Liver (tissue), 9 donors: ENCODE measurements around the gene YPEL4. TPM values are rescaled to one million over a fixed set of nuclear protein-coding genes. Genes with fewer than 3 reads are reported as not detected.

Source experiments
- DNase-seq: peaks from one replicate; pipeline ENCODE4 v3.0.0-alpha.2; 2017; ENCODE audit warnings: low spot score
- H3K27ac ChIP-seq, 2 donors: one replicate each; pipeline ENCODE4 v1.7.0; 2013; ENCODE audit warnings: inconsistent platforms in 2 of 2, low read length in 2 of 2, control low read depth in 1 of 2, low read depth in 1 of 2, mild to moderate bottlenecking in 1 of 2
- H3K27me3 ChIP-seq, 4 donors: one replicate each; pipeline versions ENCODE4 v1.6.1 to v1.7.0; 2013; ENCODE audit warnings: low read length in 3 of 4, inconsistent platforms in 1 of 4, mild to moderate bottlenecking in 1 of 4, moderate library complexity in 1 of 4; ENCODE audit not compliant: control insufficient read depth in 4 of 4, insufficient read depth in 4 of 4
- H3K36me3 ChIP-seq, 4 donors: one replicate each; pipeline versions ENCODE4 v1.6.1 to v1.7.0; 2013; ENCODE audit warnings: low read length in 3 of 4, mild to moderate bottlenecking in 3 of 4, low read depth in 1 of 4, moderate library complexity in 1 of 4; ENCODE audit not compliant: control insufficient read depth in 4 of 4, insufficient read depth in 3 of 4
- H3K4me1 ChIP-seq, 4 donors: one replicate each; pipeline versions ENCODE4 v1.6.1 to v1.7.0; 2013; ENCODE audit warnings: low read length in 3 of 4, mild to moderate bottlenecking in 3 of 4, moderate library complexity in 1 of 4; ENCODE audit not compliant: control insufficient read depth in 4 of 4, insufficient read depth in 4 of 4
- H3K4me3 ChIP-seq, 3 donors: one replicate each; pipeline versions ENCODE4 v1.6.1 to v1.7.0; 2013; ENCODE audit warnings: low read length in 3 of 3, control low read depth in 1 of 3, low read depth in 1 of 3, mild to moderate bottlenecking in 1 of 3
- H3K9ac ChIP-seq, 2 donors: one replicate each; pipeline ENCODE4 v1.7.0; 2013; ENCODE audit warnings: low read length in 2 of 2, mild to moderate bottlenecking in 2 of 2, moderate library complexity in 2 of 2, control low read depth in 1 of 2, low read depth in 1 of 2
- H3K9me3 ChIP-seq, 4 donors: one replicate each; pipeline versions ENCODE4 v1.6.1 to v1.7.0; 2013; ENCODE audit warnings: low read length in 3 of 4; ENCODE audit not compliant: control insufficient read depth in 4 of 4
- ATF3 ChIP-seq: IDR thresholded peaks from 2 replicates; pipeline ENCODE4 v1.6.1; 2016; ENCODE audit warnings: antibody characterized with exemption
- EGR1 ChIP-seq, 2 donors: IDR thresholded peaks; 2 replicates each; pipeline ENCODE4 v1.6.1; 2016 to 2018; ENCODE audit warnings: antibody characterized with exemption in 2 of 2, low read depth in 2 of 2
- FOXA1 ChIP-seq: IDR thresholded peaks from 2 replicates; pipeline ENCODE4 v1.6.1; 2016; ENCODE audit warnings: antibody characterized with exemption
- FOXA2 ChIP-seq: IDR thresholded peaks from 2 replicates; pipeline ENCODE4 v1.6.1; 2016; ENCODE audit warnings: antibody characterized with exemption
- GABPA ChIP-seq, 2 donors: IDR thresholded peaks in 1 of 2; conservative IDR thresholded peaks in 1 of 2; 2 replicates each; pipeline ENCODE4 v1.6.1; 2016; ENCODE audit warnings: antibody characterized with exemption in 2 of 2, mild to moderate bottlenecking in 1 of 2, moderate library complexity in 1 of 2
- HNF4A ChIP-seq, 2 donors: conservative IDR thresholded peaks; 2 replicates each; pipeline ENCODE4 v1.6.1; 2016; ENCODE audit warnings: antibody characterized with exemption in 2 of 2, mild to moderate bottlenecking in 2 of 2
- HNF4G ChIP-seq: IDR thresholded peaks from 2 replicates; pipeline ENCODE4 v1.6.1; 2016; ENCODE audit warnings: antibody characterized with exemption
- NR2F2 ChIP-seq: IDR thresholded peaks from 2 replicates; pipeline ENCODE4 v1.6.1; 2016; ENCODE audit warnings: antibody characterized with exemption
- RAD21 ChIP-seq, 2 donors: IDR thresholded peaks; 2 replicates each; pipeline ENCODE4 v1.6.1; 2016; ENCODE audit warnings: antibody characterized with exemption in 2 of 2, mild to moderate bottlenecking in 2 of 2
- REST ChIP-seq: IDR thresholded peaks from 2 replicates; pipeline ENCODE4 v1.6.1; 2016; ENCODE audit warnings: antibody characterized with exemption, mild to moderate bottlenecking
- RXRA ChIP-seq, 2 donors: IDR thresholded peaks; 2 replicates each; pipeline ENCODE4 v1.6.1; 2017 to 2018; ENCODE audit warnings: antibody characterized with exemption in 2 of 2, mild to moderate bottlenecking in 1 of 2
- SP1 ChIP-seq: IDR thresholded peaks from 2 replicates; pipeline ENCODE4 v1.6.1; 2018; ENCODE audit warnings: antibody characterized with exemption, mild to moderate bottlenecking
- TAF1 ChIP-seq: conservative IDR thresholded peaks from 2 replicates; pipeline ENCODE4 v1.6.1; 2016; ENCODE audit warnings: antibody characterized with exemption, mild to moderate bottlenecking
- ZBTB33 ChIP-seq: IDR thresholded peaks from 2 replicates; pipeline ENCODE4 v1.6.1; 2016; ENCODE audit warnings: antibody characterized with exemption
- WGBS: extraction: QIAGEN DNeasy Blood & Tissue Kit; methylation state at CpG from one replicate; pipeline ENCODE4 v1.1.7; 2013; 5-methylcytosine and 5-hydroxymethylcytosine counted together
- polyA plus RNA-seq, 2 donors: library from polyadenylated mRNA; stranded (reverse) in 1 of 2; unstranded in 1 of 2; fragments of 200-250 nt in 1 of 2; fragments of >200 nt in 1 of 2; fragmentation: Nextera tagmentation in 1 of 2; extraction: Ambion mirVana in 1 of 2; gene quantifications; one replicate each; pipeline versions ENCODE4 v1.2.1 to v1.2.3, GENCODE V29; 2013 to 2015
- total RNA-seq, 2 donors: library from RNA; depleted of rRNA; stranded (reverse); fragments of >200 nt; gene quantifications; one replicate each; pipeline ENCODE4 v1.2.3, GENCODE V29; 2014
- donor health status: healthy.
- donor health status: healthy.
- donor health status: healthy.
- donor health status: healthy.
- donor health status: healthy.

The YPEL4 gene
- total and polyA plus RNA-seq, 4 donors = 0.08 to 19.9 (median 0.22) TPM

GRCh38 chr11:57650739-57651090, 1.0 kb upstream of the YPEL4 start:
- no peak for DNase-seq
- 73% methylated on average over 5 of the region's 5 CpGs for WGBS
- peaks cover 0 to 9% (median 1%) of the 10 kb centered on the region in 4 donors for H3K4me1 ChIP-seq
- TF ChIP-seq RXRA (IDR thresholded peaks at IDR 0.05) (no peak), ZBTB33 (no peak), GABPA (IDR thresholded peaks at IDR 0.05 in 1 of 2, conservative IDR thresholded peaks at IDR 0.05 in 1 of 2) (no peak), HNF4G (no peak), SP1 (no peak), NR2F2 (no peak), EGR1 (IDR thresholded peaks at IDR 0.05; ENCODE audit: low read depth in 2 of 2) (no peak), ATF3 (no peak), RAD21 (IDR thresholded peaks at IDR 0.05) (no peak), HNF4A (conservative IDR thresholded peaks at IDR 0.05) (no peak), TAF1 (no peak), FOXA2 (no peak), FOXA1 (no peak), REST (no peak)
- no peak overlapping the region for H3K27ac ChIP-seq
- no peak overlapping the region for H3K4me3 ChIP-seq
- H3K9ac ChIP-seq = no peak overlapping the region
- H3K36me3 ChIP-seq = no peaks in the 10 kb centered on the region
- peaks cover 0 to 7% (median 1%) of the 10 kb centered on the region in 4 donors for H3K27me3 ChIP-seq
- no peaks in the 10 kb centered on the region for H3K9me3 ChIP-seq

- DNase-seq = peak; percentile 62
- Histone ChIP-seq H3K4me3 (peak overlapping the region in 1 of 3 donors; percentile 22), H3K36me3 (no peaks in the 10 kb centered on the region), H3K9ac (no peak overlapping the region), H3K27me3 (peaks cover 0 to 7% (median 1%) of the 10 kb centered on the region in 4 donors), H3K9me3 (no peaks in the 10 kb centered on the region), H3K27ac (no peak overlapping the region), H3K4me1 (peaks cover 0 to 18% (median 5%) of the 10 kb centered on the region in 4 donors)
- TF ChIP-seq NR2F2 (no peak), EGR1 (IDR thresholded peaks at IDR 0.05; ENCODE audit: low read depth in 2 of 2) (no peak), FOXA1 (no peak), RAD21 (IDR thresholded peaks at IDR 0.05) (no peak), HNF4G (no peak), GABPA (IDR thresholded peaks at IDR 0.05 in 1 of 2, conservative IDR thresholded peaks at IDR 0.05 in 1 of 2) (no peak)
- WGBS = 15% methylated on average over 23 of the region's 23 CpGs
Observed at GRCh38 chr11:57648801-57649735, 644 bp downstream of the YPEL4 start.
